Stimulated activated CD8-positive, alpha-beta memory T cell treated with anti-CD3 and anti-CD28 coated beads, Interleukin-15, amount 100 ng/mL, for 48 hours (primary cell): Measurements from ENCODE around the gene SPDYE4.

ENCODE experiments used
- DNase-seq, 2 donors: peaks; one replicate each; pipeline ENCODE4 v3.0.0-alpha.2; 2020; ENCODE audit warnings: low read depth in 2 of 2

The SPDYE4 gene

DNA sequence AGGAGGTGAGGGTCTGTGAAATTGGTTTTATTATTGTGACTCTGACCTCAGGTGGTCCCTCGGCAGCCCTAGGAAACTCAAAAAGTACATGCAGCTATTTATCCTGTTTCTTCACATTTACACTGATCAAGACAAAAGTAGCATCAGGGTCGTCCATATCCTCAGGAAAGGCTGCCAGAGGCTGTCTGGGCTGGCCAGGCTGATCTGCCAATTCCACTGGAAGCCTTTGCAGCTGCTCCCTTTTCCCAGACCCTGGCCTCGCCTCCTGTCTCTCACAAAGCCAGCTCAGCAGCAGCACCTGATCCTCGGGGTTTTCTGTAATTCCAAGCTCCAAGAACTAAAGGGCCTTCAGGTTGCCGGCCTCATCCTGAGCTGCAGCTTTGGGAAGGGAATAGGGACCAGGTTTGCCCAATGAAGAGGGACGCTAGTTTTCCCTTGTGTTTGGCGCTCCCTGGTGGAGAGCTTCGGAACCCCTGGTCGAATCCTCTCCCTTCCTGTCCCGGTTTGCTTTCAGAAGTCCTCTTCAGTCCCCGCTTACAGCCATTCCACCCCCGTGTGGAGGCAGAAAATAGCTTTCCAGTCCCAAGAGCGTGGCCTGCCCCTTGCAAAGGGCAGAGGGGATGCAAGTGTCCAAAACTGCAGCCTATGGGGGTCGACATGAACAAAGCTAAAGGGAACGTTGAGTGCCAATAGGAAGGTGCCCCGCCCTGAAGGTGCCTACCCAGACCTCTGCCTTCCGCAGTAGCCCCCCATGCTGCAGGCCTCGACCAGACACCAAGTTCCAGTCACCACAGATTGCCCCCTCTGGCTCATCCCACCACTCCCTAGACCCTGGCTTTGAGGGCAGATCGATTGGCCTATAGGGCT lies 27.4 kb upstream of the SPDYE4 start:
- peak in 1 of 2 donors; percentile 29 for DNase-seq

DNA sequence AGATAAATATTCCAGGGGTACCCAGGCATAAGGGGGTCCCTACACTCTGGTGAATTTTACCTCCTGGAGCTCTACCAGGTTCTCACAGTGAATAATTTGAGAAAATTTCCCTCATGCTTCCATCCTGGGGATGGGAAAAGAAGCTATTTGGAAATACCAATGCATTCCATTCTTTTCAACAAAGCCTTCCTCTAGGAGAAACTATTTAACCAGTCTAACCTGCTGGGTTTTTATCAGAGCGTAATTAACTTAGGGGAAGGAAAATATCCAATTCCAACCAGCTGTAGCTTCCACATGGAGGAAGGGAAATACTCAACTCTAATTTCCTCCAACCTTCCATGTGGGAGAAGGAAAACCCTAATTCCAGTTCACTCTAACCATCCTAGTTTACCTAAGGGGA lies 23.8 kb upstream of the SPDYE4 start:
- no peak for DNase-seq

DNA sequence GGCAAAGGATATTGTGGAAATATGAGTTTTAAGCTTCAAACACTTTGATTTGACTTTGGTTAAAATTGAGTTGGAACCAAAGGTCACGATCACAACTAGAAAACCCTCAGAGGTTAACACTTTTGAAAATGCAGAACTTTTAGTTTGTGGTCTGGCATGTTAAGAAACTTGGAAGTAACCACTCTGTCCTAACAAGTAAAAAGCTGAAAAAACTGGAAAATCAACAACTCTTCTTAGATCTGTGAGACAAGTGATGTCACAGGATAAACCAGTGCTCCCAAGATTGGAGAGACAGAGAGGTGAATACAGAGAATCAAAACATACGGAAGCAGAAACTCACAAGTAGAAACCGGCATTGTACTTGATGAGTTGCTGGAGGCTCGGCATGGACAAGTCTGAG lies 23.4 kb upstream of the SPDYE4 start:
- no peak for DNase-seq

DNA sequence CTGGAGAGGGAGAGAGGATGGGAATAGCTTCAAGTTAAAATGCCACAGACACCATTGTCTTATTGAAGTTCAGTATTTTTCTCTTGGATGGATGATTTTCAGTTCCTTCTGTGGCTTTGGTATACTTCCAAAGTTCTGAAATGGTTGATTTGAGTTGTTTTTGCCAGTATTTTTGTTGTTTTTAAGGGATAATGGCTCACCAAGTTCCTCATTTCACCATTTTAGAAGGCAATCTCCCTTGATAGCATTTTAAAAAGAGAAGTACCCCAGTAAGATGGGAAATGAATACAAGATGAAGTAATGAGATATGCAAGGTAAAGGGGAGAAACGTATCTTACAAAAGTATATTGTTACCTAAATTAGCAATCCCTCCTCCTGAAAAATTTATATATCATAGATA lies 18.5 kb upstream of the SPDYE4 start:
- no peak for DNase-seq

DNA sequence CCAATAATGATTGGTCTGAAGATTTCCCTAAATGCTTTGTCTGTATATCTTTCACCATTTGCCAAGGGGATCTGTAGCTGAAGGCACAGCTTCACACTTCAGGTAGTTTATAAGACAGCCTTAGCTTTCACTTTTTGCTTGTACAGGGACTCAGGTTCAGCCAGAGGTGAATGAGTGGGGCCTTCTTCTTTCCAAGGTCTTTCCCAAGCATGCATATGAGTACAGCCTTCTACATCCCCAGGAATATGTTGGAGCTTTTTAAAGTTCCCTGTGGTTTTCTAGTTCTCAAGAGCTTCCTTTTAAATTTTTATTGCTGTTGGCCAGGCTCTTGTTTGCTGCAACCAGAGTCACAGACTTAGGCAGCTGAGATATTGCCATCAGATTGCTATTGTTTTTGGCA lies 17.9 kb upstream of the SPDYE4 start:
- no peak for DNase-seq

DNA sequence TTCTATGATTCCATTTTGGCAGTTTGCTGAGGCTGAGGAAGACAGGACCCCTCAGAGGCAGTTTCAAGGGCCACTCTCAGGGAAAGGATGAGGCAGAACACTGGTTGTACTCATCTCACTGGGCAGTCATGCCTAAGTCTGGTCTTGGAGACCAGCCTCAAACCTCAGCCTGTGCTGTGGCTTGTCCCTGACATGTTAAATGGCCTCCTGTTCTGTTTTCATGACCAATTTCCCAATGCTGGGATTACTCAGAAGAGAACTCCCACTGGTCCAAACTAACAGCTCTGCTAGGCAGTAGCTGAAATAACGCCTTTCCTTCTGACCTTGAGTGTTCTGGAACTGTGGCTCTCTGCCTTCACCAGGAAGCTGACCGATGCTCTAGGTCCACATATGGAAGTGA lies 8.4 kb upstream of the SPDYE4 start:
- no peak for DNase-seq

DNA sequence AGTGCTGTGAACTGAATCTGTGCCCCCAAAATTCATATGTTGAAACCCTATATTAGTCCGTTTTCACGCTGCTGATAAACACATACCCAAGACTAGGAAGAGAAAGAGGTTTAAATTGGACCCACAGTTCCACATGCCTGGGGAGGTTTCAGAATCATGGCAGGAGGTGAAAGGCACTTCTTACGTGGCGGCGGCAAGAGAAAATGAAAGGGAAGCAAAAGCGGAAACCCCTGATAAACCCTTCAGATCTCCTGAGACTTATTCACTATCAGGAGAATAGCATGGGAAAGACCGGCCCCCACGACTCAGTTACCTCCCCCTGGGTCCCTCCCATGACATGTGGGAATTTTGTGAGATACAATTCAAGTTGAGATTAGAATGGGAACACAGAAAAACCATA lies 3.7 kb upstream of the SPDYE4 start:
- DNase-seq, result no peak

DNA sequence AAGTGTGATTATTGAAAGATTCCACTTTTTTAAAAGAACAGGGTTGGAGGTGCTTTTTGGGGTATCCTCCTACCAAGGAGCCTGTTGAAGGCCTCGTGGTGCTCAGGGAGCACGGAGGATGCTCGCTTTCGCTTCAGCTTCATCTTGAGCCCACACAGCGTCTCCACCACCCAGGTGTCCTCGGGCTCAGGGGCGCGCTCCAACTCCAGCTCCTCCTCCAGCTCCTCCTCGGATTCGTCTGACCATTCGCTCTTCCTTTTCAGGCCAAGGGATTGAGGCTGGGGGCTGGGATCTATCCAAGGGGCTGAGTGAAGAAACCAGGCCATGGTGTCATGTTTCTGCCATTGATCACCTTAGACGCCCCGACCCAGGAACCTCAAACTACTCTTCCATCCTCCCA lies 1.2 kb downstream of the SPDYE4 start:
- DNase-seq, result no peak

DNA sequence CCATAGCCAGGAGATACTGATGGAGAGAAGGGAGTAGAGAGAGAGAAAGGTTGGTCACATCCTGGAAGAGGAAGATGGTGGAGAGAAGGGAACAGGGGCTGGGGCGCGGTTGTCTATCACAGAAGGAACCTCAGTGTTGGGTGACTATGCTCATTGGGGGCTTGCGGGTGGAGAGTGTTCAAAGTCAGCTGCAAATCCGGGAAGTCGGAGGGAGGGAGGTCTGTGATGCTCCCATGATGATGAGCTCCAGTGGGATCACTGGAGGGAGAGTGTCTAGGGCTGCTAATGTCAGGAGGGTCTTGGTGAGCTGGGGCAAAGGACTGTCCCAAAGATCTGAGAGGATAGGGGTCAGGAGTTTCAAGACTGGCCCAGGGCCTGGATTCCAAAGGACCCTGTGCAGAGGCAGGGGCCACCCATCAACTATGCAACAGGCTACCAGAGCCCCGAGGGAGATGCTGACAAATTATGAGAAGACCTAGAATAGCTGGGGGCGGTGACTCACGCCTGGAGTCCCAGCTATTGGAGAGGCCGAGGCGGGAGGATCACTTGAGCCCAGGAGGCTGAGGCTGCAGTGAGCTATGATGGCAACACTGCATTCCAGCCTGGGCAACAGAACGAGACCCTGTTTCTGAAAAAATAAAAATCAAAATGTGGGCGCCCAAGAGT lies 2.6 kb downstream of the SPDYE4 start:
- DNase-seq, result no peak

DNA sequence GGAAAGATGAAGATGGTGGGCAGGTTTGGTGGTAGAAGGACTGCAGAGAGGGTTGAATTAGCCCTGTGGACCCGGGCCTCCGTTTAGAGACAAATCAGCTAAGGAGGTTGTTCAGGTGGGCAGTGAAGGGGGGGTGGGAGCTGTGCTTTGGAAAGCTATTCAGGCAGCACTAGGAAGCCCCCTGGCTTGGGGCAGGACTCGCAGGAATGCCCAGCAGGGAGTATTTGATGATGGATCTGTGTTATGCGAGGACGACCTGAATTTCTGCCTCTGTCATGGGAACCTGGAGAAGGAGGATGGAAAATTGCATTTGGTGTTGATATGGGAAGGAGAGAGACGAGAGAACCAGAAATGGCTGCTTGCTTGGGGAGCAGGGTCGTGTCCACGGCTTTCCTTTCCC lies 3.5 kb downstream of the SPDYE4 start:
- no peak for DNase-seq

DNA sequence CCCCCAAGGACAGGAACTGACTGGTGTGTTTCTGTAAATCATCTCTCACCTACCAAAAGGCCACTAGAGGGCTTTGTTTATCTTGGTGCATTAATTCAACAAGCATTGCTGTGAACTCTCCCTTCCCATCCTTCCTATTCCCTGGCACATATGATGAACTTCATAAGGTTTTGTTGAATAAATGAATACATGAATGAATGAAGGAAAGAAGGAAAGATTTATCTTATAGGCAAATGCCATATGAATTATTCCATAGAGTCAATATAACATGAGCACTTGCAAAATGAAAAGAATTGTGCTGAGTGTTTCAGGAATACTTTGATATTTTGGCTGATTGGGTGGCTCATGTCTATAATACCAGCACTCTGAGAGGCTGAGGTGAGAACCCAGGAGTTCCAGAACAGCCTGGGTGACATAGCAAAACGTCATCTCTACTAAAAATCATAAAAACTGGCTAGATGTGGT lies 4.3 kb downstream of the SPDYE4 start:
- DNase-seq, result no peak

DNA sequence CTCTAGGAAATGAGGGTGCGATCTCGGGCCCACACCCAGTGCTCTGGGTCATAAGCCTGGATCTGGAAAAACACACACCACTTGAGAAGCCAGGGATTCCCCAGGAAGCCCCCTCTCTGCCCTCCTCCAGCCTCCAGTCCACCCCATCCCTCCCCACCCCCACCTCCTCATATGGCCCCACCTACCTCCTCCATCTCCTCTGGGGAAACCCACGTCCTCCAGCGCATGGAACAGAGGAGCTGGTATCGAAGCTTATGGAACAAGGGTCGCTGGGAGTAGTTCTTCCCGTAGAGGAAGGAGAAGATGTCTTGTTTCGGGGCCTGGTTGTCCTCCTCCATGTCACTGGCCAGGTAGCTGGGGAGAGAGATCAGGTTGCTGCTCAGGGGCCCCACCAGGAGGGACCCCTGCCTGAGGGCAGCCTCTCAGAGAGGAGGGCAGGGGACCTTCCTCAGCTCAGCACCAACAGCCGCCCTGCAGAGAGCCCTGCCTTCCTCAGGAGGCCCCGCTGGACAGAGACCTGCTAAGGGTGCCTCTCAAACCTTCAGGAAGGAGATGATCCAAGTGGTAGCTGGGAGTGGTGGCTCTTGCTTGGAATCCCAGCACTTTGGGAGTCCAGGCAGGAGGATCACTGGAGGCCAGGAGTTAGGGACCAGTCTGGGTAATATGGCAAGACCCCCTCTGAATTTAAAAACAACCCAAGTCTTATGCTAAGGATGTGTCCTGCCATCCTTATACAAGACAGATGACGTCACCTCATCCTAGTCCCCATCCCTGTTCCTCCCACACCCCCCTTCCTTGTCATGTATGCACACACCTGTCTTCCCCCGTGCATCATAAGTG lies 5.0 kb downstream of the SPDYE4 start:
- DNase-seq, result no peak

DNA sequence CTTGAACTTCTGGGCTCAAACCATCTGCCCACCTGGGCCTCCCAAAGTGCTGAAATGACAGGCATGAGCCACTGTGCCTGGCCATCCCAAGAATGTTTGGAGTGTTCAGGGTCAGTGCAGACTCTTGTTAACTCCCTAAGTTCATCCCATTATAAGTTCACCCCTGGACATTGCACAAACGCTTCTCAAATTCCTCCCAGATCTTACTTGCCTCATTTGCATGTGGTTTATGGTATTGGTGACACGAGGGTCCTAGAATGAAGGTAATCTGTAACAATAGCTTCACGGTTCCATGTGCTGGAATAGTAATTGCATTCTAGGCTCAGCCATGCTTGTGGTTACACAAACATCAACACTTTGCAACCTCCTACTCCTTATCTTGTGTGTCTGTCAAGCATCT lies 8.7 kb downstream of the SPDYE4 start:
- DNase-seq, result no peak

DNA sequence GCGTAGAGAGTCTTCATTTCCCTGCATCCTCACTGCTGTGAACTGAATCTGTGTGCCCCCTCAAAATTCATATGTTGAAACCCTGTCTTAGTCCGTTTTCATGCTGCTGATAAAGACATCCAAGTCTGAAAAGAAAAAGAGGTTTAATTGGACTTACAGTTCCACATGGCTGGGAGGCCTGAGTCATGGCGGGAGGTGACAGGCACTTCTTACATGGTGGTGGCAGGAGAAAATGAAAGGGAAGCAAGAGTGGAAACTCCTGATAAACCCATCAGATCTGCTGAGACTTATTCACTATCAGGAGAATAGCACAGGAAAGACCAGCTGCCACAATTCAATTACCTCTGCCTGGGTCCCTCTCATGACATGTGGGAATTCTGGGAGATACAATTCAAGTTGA lies 10.6 kb downstream of the SPDYE4 start:
- no peak for DNase-seq

DNA sequence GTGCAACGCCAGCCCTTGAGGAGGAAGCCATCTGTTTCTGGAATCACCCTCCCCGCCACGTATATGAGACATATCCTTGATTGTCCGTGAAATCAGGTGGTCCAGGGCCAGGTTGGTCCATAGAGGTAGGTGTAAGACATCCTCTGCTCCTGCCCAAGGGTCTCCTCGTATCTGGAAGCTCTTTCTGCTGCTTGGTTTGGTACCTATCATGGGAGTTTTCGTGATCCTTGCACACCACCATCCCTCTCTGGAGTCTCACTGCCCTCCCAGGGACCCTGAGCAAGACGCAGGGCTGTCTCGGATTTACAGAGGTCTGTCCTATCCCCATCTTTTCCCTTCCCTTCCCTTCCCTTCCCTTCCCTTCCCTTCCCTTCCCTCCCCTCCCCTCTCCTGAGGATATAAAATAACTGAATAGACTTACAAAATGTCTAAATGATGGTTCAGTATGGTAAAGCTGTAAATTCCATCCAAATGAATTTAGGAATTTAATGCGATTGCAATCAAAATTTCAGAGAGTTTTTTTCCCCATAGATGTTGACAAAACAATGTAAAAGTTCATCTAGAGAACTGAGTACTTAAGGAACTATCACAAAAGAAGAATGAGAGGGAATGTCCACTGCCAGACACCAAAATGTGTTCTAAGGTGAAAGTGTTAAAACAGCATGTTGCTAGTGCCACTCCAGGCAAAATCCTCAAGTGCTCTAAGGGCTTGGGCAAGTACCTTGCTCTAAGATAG lies 11.7 kb downstream of the SPDYE4 start:
- DNase-seq, result no peak

DNA sequence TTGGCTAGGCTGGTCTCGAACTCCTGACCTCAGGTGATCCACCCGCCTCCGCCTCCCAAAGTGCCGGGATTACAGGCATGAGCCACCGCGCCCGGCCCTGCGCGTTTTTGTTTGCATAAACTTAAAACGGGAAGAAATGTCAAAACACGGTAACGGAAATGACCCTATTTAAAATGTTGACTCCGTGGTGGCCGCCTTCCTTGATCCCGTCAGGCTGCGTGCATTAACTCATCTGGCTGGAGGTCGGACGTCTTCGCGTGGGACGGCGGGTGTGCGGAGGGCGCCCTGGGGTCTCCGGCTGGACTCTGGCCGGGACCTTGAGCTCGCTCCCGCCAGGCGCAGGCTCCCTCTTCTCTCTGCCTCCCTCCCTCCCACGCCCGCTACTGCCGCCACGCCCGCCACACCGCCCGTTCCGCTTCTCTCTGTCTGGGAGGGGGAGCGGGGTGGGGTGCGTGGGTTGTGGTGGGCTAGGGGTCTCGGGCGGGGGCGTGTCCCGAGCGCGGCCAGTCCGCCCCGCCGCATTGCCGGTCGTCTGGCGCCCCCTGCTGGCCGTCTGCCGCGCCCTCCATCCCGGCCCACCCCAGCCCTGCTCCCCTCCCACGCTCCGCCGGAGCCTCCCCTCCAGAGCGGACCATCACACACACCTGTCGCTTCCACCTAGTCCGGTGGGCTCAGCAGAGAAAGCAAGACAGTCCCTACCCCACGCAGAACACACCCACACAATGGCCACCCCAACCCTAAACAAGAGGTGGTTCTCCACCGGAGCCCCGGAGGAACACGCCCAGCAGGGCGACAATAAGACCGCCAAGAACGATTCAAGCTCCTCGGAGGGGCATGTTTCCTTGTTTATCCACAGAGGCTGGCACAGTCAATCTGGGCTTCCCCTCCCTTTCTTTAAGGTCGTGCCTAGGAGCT lies 12.5 kb downstream of the SPDYE4 start:
- peak; percentile 64 for DNase-seq

DNA sequence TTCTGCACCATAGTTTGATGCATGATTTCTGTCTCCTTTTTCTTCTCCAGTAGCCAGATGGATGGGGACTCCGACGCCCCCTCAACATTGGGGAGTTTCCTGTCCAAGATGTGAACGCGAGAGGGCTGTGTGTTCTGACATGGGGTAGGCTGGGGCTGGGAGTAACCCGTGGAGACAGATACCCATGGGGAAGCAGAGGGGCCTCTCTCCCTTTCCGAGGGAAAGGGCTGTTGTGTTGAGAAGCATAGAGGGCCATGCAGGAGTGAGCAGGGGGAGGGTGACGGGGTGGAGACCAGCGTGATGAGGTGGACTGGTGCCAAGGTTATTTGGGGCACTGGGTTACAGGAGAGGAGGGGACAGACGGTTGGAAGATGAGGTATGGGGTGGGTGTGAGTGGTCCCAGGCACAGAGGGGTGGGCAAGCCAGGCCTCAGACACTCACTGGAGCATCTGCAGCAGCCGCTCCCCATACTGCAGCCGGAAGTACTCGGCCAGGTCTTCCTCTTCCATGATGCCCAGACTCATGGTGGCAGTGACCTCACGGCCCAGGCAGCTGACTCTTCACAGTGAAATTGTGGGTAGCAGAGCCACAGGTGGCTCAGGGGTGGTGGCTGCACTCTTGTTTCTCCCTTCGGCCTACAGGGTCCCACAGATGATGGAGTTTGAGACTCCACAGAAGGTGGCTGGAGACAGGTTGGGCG lies 14.1 kb downstream of the SPDYE4 start:
- no peak for DNase-seq

DNA sequence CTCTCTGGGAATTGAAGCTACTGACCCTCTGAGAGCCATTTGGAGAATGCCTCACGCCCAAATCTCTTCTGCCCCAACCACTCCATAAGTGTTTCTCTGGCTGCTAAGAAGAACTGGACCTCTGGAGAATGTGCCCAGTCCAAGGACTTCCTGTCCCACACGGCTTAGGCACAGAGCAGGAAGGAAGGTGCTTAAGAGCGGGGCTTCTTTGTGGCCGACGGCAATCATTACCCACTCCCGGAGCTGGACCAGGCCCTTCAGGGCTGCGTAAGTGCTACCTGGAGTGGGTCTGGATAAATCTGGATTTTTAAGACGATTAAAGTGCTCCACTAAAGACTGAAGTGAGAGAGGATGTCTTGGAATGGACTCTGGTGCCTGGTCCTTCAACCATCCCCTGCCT lies 15.5 kb downstream of the SPDYE4 start:
- DNase-seq, result no peak

DNA sequence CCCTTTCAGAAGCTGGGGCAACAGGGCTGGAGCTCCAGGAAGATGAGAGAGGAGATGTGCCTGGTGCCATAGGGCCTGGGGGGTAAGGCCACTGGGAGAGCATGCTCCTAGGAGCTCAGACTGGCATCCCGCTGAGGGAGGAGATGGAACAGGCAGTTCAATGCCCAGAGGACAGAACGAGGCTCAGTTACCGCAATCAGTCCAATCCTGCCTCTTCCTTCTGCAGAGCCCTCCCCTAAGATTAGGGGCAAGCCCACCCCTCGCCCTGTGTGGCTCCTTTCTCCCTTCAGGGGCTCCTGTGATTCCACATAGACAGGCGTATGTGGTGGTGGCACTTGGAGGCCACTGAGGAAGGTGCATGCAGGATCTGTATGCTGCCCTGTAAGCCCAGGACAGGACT lies 16.1 kb downstream of the SPDYE4 start:
- no peak for DNase-seq

DNA sequence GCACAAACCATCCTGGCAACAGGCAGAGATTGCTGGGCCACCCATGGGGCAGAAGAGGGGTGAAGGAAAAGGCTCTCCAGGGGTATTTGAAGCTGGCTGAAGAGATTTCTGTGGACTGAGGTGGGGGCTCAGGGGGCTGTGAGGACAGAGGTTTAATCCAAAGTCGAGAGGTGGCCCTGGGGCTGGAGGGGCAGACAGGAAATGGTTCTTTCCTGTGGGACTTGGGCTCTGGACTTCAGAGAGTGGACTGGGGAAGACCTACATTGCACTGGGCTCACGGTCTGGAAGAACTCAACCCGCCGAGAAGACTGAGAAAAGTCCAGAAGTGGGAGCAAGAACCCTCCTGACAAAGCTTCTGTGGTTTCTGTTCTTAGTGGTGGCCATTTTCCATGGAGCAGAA lies 16.6 kb downstream of the SPDYE4 start:
- DNase-seq, result no peak
